Activated CD8-positive, alpha-beta memory T cell treated with anti-CD3 and anti-CD28 coated beads, Interleukin-2, amount 10 ng/mL, durations not matched to agents 7 days and 5 days (primary cell): ENCODE measurements around the gene ERAS. TPM values are rescaled to one million over a fixed set of nuclear protein-coding genes. Genes with fewer than 3 reads are reported as not detected.

Experiments used
- ATAC-seq: fragments of 150-1000 bp; cut with Tn5 transposase; one replicate; pipeline ENCODE4 v1.10.0; 2021; ENCODE audit warnings: moderate library complexity
- CTCF ChIA-PET: fragments of 350-600 bp; sonication (Branson Sonifier 250); formaldehyde crosslinking; loops from one replicate; lab custom pipeline; 2021; ENCODE audit warnings: antibody characterized with exemption; lab: Charles Lee
- DNase-seq: peaks from one replicate; pipeline ENCODE4 v3.0.0-alpha.2; 2020
- H3K27ac Mint-ChIP-seq: one replicate; pipeline ENCODE4 v1.8.0; 2021; ENCODE audit warnings: mild to moderate bottlenecking, mixed read lengths
- H3K27me3 Mint-ChIP-seq: one replicate; pipeline ENCODE4 v1.8.0; 2021; ENCODE audit warnings: mixed read lengths
- H3K36me3 Mint-ChIP-seq: one replicate; pipeline ENCODE4 v1.8.0; 2021; ENCODE audit warnings: mild to moderate bottlenecking, mixed read lengths
- H3K4me1 Mint-ChIP-seq: one replicate; pipeline ENCODE4 v1.8.0; 2021; ENCODE audit warnings: mixed read lengths
- H3K4me3 Mint-ChIP-seq: one replicate; pipeline ENCODE4 v1.8.0; 2021; ENCODE audit warnings: mild to moderate bottlenecking, moderate library complexity, mixed read lengths
- H3K9me3 Mint-ChIP-seq: one replicate; pipeline ENCODE4 v1.8.0; 2022; ENCODE audit warnings: low read depth, mixed read lengths
- total RNA-seq, 2 experiments: library from RNA; stranded (reverse); gene quantifications; one replicate each; pipeline ENCODE4 v1.2.3, GENCODE V29; 2021

The ERAS gene, protein sequence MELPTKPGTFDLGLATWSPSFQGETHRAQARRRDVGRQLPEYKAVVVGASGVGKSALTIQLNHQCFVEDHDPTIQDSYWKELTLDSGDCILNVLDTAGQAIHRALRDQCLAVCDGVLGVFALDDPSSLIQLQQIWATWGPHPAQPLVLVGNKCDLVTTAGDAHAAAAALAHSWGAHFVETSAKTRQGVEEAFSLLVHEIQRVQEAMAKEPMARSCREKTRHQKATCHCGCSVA
- total RNA-seq: not detected

DNA sequence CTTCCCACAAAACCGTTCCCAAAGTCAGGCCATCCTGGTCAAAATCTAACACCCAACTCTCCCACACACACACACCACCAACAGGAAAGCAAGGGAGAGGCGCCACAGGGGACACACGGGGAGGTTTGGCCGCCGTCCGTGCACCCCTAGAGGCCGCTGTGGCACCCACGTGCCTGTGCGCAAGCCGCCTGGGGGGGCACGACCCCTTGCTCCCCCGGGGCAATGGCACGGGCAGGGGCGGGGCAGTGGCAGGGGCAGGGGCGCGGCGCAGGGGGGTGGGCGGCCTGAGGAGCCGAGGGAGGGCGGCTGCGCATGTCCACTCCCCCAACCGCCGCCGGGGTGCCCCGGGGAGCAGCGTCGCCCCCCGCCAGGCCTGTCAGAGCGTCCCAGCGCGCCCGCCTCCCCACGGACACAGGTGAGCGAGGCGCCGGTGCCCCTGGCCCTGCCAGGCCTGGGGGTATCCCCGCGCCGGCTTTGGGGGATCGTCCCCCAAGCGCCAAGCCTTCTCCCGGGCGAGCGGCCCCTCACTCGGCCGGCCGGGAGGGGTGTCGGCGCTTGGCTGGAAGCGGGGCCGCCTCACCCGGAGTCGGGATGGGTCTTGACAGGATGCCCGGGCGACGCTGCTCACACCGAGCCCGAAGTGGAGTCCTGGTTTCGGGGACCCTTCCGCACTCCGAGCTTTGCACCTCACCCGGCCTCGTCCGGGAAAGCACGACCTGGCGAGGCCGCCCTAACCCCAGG lies at the start of gene ERAS:
ERAS (plus strand) TSS at position 379 of the 741 bp plus-strand sequence. CDS start 2,611 bp downstream, outside the sequence.
- H3K27ac Mint-ChIP-seq: no peak within 1 kb of the TSS
- H3K4me1 Mint-ChIP-seq: peaks cover 7% of the 10 kb centered on the region
- no peak within 1 kb of the TSS for H3K4me3 Mint-ChIP-seq
- no peaks in the 10 kb centered on the region for H3K9me3 Mint-ChIP-seq
- H3K36me3 Mint-ChIP-seq: peaks cover 6% of the 10 kb centered on the region
- DNase-seq (no peak), ATAC-seq (peak; percentile 51)
- peaks cover 32% of the 10 kb centered on the region for H3K27me3 Mint-ChIP-seq
- CTCF ChIA-PET: no interaction called here

DNA sequence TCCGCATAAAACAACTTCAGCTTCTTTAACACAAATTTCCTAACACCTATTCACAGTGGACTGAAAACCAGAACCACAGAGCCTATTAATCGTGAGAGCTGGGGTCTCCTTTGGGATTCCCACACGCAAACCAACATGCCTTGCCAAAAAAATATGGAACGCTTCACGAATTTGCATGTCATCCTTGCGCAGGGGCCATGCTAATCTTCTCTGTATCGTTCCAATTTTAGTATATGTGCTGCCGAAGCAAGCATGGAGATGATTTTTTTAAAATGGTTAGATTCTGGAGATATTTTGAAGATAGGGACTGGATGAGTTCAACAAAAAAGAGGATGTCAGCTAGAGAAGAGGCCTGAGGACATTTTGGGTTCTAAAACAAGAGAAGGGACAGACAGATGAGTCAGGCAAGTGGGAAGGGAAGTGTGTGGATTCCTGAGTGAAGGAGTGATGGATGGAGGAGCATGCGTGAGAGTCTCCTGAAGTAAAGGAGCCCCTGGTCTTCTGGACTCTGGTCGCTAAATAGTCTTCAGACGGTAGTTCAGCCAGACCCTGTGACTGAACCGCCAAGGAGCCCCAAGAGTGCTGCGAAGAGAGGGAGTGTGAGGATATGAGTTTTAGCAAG lies 49.4 kb upstream of the ERAS start:
- H3K27ac Mint-ChIP-seq: no peak overlapping the region
- H3K27me3 Mint-ChIP-seq: peaks cover 12% of the 10 kb centered on the region
- no peaks in the 10 kb centered on the region for H3K36me3 Mint-ChIP-seq
- H3K4me1 Mint-ChIP-seq: no peaks in the 10 kb centered on the region
- no peaks in the 10 kb centered on the region for H3K9me3 Mint-ChIP-seq
- ATAC-seq (no peak), DNase-seq (no peak)
- no peak overlapping the region for H3K4me3 Mint-ChIP-seq
- CTCF ChIA-PET: no interaction called here

GRCh38 chrX:48779399-48779798 lies 46.9 kb upstream of the ERAS start:
- no peak for ATAC-seq
- no peak overlapping the region for H3K27ac Mint-ChIP-seq

GRCh38 chrX:48781705-48782104 lies 44.6 kb upstream of the ERAS start:
- ATAC-seq (no peak), DNase-seq (no peak)
- Mint-ChIP-seq H3K9me3 (no peaks in the 10 kb centered on the region), H3K27me3 (peaks cover 12% of the 10 kb centered on the region), H3K27ac (no peak overlapping the region), H3K4me1 (no peaks in the 10 kb centered on the region), H3K36me3 (no peaks in the 10 kb centered on the region), H3K4me3 (no peak overlapping the region)
- CTCF ChIA-PET: no interaction called here

More at GRCh38 chrX:48779399-48779798, 46.9 kb upstream of the ERAS start:
- no peaks in the 10 kb centered on the region for H3K9me3 Mint-ChIP-seq
- H3K4me1 Mint-ChIP-seq: no peaks in the 10 kb centered on the region
- H3K4me3 Mint-ChIP-seq: no peak overlapping the region
- CTCF ChIA-PET: interaction anchor here (1.5 kb wide), 1 partner anchor 10 kb away, joined by 4 read pairs; no protein-coding TSS in a partner anchor
- peaks cover 12% of the 10 kb centered on the region for H3K27me3 Mint-ChIP-seq
- DNase-seq: no peak
- H3K36me3 Mint-ChIP-seq: no peaks in the 10 kb centered on the region

DNA sequence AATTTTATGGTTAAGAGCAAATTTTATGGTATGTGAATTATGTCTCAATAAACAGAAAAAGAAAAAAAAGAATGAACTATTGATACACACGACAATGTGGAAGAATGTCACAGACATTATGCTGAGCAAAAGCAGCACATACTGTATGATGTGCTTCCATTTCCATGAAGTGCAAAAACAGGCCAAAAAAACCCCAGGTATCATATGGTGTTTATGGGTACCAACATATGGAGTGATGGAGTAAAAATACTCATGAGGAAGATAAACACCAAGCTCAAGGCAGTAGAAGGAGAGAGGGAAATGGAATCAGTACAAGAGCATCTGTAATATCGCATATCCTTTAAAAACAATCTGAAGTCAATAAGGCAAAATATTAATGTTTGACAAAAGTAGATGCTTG lies 44.1 kb upstream of the ERAS start:
- H3K27ac Mint-ChIP-seq: no peak overlapping the region
- H3K4me3 Mint-ChIP-seq: no peak overlapping the region
- ATAC-seq (no peak), DNase-seq (no peak)
- CTCF ChIA-PET: no interaction called here
- no peaks in the 10 kb centered on the region for H3K36me3 Mint-ChIP-seq
- no peaks in the 10 kb centered on the region for H3K9me3 Mint-ChIP-seq
- peaks cover 13% of the 10 kb centered on the region for H3K27me3 Mint-ChIP-seq
- no peaks in the 10 kb centered on the region for H3K4me1 Mint-ChIP-seq

DNA sequence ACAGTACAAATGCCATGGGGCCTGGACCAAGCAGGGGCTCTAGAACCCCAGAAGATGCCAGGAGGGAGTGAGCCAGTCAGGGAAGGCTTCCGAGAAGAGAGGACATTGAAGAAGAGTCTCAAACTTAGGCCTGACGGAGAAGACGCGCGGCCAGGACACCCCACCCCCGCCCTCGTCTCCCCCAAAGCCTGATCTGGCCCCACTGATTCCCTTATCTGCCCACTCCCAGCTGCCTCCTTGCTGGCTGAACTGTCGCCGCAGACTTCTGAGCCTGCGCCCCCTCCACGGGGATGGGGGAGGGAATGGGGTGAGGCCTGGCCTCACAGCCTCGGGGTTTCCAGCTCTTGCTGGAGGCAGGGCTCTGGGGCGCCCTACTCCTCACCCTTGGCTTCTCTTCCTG lies 43.5 kb upstream of the ERAS start:
- CTCF ChIA-PET: no interaction called here
- Mint-ChIP-seq H3K4me1 (no peaks in the 10 kb centered on the region), H3K27ac (no peak overlapping the region), H3K27me3 (peaks cover 12% of the 10 kb centered on the region), H3K36me3 (no peaks in the 10 kb centered on the region), H3K9me3 (no peaks in the 10 kb centered on the region), H3K4me3 (no peak overlapping the region)
- no peak for DNase-seq
- ATAC-seq: no peak

DNA sequence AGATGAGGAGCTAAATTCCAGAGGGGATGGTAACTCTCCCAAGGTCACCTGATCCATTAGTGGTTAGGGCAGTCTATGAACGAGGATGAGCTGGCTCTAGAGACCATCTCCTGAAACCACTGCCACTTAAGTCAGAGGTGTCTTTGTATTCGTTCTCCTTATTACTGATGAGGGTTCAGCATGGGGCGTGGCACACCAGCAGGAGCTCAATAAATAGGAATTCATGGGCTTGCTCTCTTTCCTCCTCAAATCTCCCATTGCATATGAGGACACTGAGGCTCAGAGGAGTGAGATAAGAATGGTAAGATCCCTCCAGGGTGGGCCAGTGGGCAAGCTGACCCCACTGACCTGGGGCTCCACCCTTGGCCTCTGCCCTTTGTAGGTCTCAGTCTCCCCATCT lies 41.6 kb upstream of the ERAS start:
- ATAC-seq: no peak
- Mint-ChIP-seq H3K9me3 (no peaks in the 10 kb centered on the region), H3K36me3 (no peaks in the 10 kb centered on the region), H3K4me1 (peaks cover 5% of the 10 kb centered on the region), H3K4me3 (no peak overlapping the region), H3K27ac (no peak overlapping the region), H3K27me3 (peaks cover 12% of the 10 kb centered on the region)
- DNase-seq: no peak
- CTCF ChIA-PET: no interaction called here

DNA sequence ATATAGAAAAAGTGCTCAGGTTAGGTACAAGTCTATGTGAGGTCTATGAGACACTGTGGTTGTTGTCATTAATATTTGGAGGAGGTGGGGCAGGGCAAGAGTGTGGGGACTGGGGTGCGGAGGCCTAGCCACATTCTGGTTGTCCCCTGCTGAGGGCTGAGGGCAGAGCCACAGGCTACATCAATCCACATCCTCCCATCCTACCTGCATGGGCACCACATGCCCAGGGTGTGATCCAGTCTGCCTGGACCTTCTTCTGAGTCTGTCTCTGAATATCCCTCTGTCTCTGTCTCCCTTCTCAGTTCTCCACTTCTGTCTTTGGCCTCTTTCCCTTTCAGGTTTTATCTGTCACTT lies 41.1 kb upstream of the ERAS start:
- CTCF ChIA-PET: no interaction called here
- Mint-ChIP-seq H3K27ac (no peak overlapping the region), H3K27me3 (peaks cover 12% of the 10 kb centered on the region), H3K4me3 (no peak overlapping the region), H3K9me3 (no peaks in the 10 kb centered on the region), H3K36me3 (no peaks in the 10 kb centered on the region), H3K4me1 (peaks cover 9% of the 10 kb centered on the region)
- DNase-seq (no peak), ATAC-seq (no peak)

DNA sequence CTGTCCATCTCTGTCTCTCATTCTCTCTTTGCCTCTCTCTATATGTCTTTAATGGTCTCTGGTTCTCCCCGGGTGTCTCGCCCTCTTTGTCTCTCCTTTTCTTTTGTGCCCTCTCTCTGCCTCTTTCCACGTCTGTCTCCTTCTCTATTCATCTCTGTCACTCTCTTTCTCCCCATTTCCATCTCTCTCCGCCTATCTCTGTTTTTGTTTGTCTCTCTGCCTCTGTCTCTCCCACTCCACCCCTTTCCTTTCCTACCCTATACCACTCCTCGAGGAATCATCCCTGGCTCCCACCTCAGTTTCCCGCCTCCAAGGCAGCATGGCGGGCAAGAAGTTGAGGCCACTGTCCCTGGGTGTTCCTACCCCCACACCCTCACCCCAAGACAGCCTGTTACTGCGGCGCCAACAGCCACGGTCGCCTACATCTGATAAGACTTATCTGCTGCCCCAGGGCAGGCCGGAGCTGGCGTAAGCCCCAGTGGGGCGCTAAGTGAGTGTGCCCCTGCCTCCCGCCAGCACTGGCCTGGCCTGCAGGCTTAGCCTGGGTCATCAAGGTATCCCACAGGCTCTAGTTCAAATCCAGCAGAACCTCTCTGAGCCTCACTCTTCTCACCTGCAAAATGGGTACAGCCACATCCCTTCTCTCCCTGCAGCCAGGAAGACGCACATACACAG lies 40.6 kb upstream of the ERAS start:
- no peak for ATAC-seq
- Mint-ChIP-seq H3K27ac (no peak overlapping the region), H3K36me3 (no peaks in the 10 kb centered on the region), H3K4me1 (peaks cover 9% of the 10 kb centered on the region), H3K4me3 (no peak overlapping the region), H3K27me3 (peaks cover 12% of the 10 kb centered on the region), H3K9me3 (no peaks in the 10 kb centered on the region)
- DNase-seq: no peak
- CTCF ChIA-PET: no interaction called here

- DNase-seq: no peak
- ATAC-seq: no peak
- CTCF ChIA-PET: no interaction called here
- no peak within 1 kb of the TSS for H3K4me3 Mint-ChIP-seq
- no peaks in the 10 kb centered on the region for H3K36me3 Mint-ChIP-seq
- no peaks in the 10 kb centered on the region for H3K9me3 Mint-ChIP-seq
- no peak within 1 kb of the TSS for H3K27ac Mint-ChIP-seq
- H3K27me3 Mint-ChIP-seq: peaks cover 12% of the 10 kb centered on the region
- peaks cover 9% of the 10 kb centered on the region for H3K4me1 Mint-ChIP-seq
Measured at GRCh38 chrX:48786341-48786800, 39.9 kb upstream of the ERAS start, which contains the start of gene GATA1. Gene GATA1, plus strand, starts transcription at chrX:48786590. Its CDS starts 4,520 bp downstream, at chrX:48791110.

DNA sequence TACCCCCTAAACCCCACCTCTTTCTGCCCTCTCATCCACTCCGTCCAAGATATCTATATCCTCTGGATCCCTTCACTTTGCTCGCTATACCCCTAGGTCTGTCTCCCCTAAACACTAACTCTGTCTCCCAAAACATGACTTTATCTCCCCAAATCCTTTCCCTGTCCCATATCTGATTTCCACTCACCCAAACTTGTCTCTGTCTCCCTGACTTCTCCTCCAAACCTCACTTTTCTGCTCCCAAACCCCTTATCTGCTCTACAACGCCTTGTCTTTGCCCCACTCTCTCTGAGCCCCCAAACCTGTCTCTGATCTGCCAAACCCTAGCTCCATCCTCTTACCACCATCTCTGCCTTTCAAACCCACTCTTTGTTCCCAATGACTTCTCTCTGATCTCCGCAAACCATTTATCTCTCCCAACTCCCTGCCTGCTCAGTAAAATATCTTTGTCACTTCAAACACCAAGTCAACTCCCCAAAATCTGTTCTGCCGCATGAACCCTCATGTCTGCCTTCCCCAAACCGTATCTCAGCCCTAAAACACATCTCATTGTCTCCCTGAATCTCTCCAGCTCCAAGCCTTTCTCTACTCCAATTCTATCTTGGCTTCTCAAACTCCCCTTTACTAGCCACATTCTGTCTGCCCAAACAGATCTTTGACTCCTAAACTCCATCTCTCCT lies 39.3 kb upstream of the ERAS start:
- no peak for ATAC-seq
- Mint-ChIP-seq H3K4me1 (peaks cover 9% of the 10 kb centered on the region), H3K9me3 (no peaks in the 10 kb centered on the region), H3K36me3 (no peaks in the 10 kb centered on the region), H3K27ac (no peak overlapping the region), H3K27me3 (peaks cover 12% of the 10 kb centered on the region), H3K4me3 (no peak overlapping the region)
- CTCF ChIA-PET: interaction anchor here (0.6 kb wide), 1 partner anchor 381 kb away, joined by 4 read pairs; no protein-coding TSS in a partner anchor
- DNase-seq: no peak

DNA sequence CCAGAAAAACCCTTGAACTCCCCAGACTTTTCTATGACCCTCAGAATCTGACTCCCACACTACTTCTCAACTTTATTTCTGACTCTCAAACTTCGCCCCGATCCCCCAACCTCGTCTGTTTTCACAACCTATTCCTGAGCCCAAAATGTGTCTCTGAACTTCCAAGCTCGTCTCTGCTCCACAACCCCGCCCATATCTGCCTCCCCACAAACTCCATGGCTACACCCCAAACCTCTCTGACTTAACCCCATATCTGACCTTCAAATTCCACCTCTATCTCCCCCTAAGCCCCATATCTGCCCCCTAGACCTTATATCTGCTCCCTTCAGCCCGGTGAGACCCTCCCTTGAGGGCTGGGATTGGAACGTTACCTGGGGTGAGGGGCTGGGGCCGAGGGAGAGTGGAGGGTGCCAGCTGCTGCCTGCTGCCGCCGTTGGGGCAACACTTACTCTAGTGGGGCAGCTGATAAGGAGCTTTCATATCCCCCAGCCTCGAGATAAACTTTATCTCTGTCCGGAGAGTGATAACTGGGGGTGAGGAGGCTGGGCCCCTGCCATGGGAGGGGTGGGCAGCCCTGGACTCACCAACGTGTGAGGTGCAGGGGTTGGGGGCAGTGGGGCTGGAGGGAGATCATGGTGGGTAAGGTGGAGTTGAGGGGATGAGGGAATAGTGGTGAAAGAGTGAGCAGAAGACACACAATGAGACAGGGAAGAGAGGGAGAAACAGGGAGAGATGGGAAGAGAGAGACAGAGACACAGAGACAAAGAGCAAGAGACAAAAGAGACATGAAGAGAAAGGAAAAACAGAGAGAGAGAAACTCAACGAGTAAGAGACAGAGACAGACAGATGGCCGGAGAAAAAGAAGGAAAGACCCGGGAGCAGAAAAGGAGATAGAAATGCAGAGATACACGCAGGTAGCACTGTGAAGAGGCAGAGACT lies 38.5 kb upstream of the ERAS start:
- H3K4me3 Mint-ChIP-seq: no peak overlapping the region
- H3K4me1 Mint-ChIP-seq: peaks cover 9% of the 10 kb centered on the region
- peaks cover 12% of the 10 kb centered on the region for H3K27me3 Mint-ChIP-seq
- H3K9me3 Mint-ChIP-seq: no peaks in the 10 kb centered on the region
- CTCF ChIA-PET: interaction anchor here (0.6 kb wide), 1 partner anchor 380 kb away, joined by 4 read pairs; no protein-coding TSS in a partner anchor
- no peaks in the 10 kb centered on the region for H3K36me3 Mint-ChIP-seq
- H3K27ac Mint-ChIP-seq: no peak overlapping the region
- ATAC-seq: no peak
- no peak for DNase-seq
